HEK293 (cell line): Measurements from ENCODE around the gene RETN.
A peak's percentile ranks its signal among the peaks of the same experiment; 100 is the strongest.

Experiments
- BCL6B ChIP-seq: fragments of 450-650 bp; formaldehyde crosslinking; IDR thresholded peaks from 2 replicates; pipeline ENCODE4 v1.5.1; 2017; ENCODE audit warnings: missing biosample characterization, missing genetic modification characterization
- ELK4 ChIP-seq: IDR thresholded peaks from 2 replicates; pipeline ENCODE4 v1.6.1; 2011; ENCODE audit warnings: mild to moderate bottlenecking, low read depth, low read length, borderline replicate concordance
- GLIS1 ChIP-seq: fragments of 450-650 bp; formaldehyde crosslinking; IDR thresholded peaks from 2 replicates; pipeline ENCODE4 v1.5.1; 2016; ENCODE audit warnings: missing biosample characterization, missing genetic modification characterization
- KLF1 ChIP-seq: fragments of 450-650 bp; formaldehyde crosslinking; IDR thresholded peaks from 2 replicates; pipeline ENCODE4 v1.5.1; 2016; ENCODE audit warnings: missing biosample characterization, missing genetic modification characterization
- KLF7 ChIP-seq: fragments of 450-650 bp; formaldehyde crosslinking; IDR thresholded peaks from 2 replicates; pipeline ENCODE4 v1.5.1; 2016; ENCODE audit warnings: missing biosample characterization, missing genetic modification characterization, borderline replicate concordance
- KLF8 ChIP-seq: fragments of 450-650 bp; formaldehyde crosslinking; IDR thresholded peaks from 2 replicates; pipeline ENCODE4 v1.5.1; 2016; ENCODE audit warnings: missing biosample characterization, missing genetic modification characterization
- REST ChIP-seq: fragments of 450-650 bp; formaldehyde crosslinking; IDR thresholded peaks from 2 replicates; pipeline ENCODE4 v1.5.1; 2016; ENCODE audit warnings: missing biosample characterization, missing genetic modification characterization
- SP3 ChIP-seq: fragments of 450-650 bp; formaldehyde crosslinking; IDR thresholded peaks from 2 replicates; pipeline ENCODE4 v1.5.1; 2016; ENCODE audit warnings: missing biosample characterization, missing genetic modification characterization
- SP7 ChIP-seq: fragments of 450-650 bp; formaldehyde crosslinking; IDR thresholded peaks from 2 replicates; pipeline ENCODE4 v1.5.1; 2016; ENCODE audit warnings: missing biosample characterization, missing genetic modification characterization
- YY1 ChIP-seq: fragments of 450-650 bp; formaldehyde crosslinking; IDR thresholded peaks from 2 replicates; pipeline ENCODE4 v1.5.1; 2018; ENCODE audit warnings: missing biosample characterization, missing genetic modification characterization
- ZBTB11 ChIP-seq: fragments of 450-650 bp; formaldehyde crosslinking; conservative IDR thresholded peaks from 2 replicates; pipeline ENCODE4 v1.5.1; 2016; ENCODE audit warnings: low read depth, missing biosample characterization, missing genetic modification characterization
- ZBTB17 ChIP-seq: fragments of 450-650 bp; formaldehyde crosslinking; IDR thresholded peaks from 2 replicates; pipeline ENCODE4 v1.5.1; 2016; ENCODE audit warnings: missing biosample characterization, missing genetic modification characterization
- ZNF112 ChIP-seq: fragments of 450-650 bp; formaldehyde crosslinking; IDR thresholded peaks from 2 replicates; pipeline ENCODE4 v1.5.0; 2017; ENCODE audit warnings: missing biosample characterization, missing genetic modification characterization
- ZNF221 ChIP-seq: fragments of 450-650 bp; formaldehyde crosslinking; IDR thresholded peaks from 2 replicates; pipeline ENCODE4 v1.5.1; 2017; ENCODE audit warnings: missing biosample characterization, missing genetic modification characterization, borderline replicate concordance
- ZNF24 ChIP-seq: fragments of 450-650 bp; formaldehyde crosslinking; IDR thresholded peaks from 2 replicates; pipeline ENCODE4 v1.5.1; 2016; ENCODE audit warnings: missing biosample characterization, missing genetic modification characterization
- ZNF324 ChIP-seq: fragments of 450-650 bp; formaldehyde crosslinking; IDR thresholded peaks from 2 replicates; pipeline ENCODE4 v1.5.1; 2016; ENCODE audit warnings: missing biosample characterization, missing genetic modification characterization
- ZNF335 ChIP-seq: fragments of 450-650 bp; formaldehyde crosslinking; conservative IDR thresholded peaks from 2 replicates; pipeline ENCODE4 v1.5.1; 2016; ENCODE audit warnings: missing biosample characterization, missing genetic modification characterization
- ZNF391 ChIP-seq: fragments of 450-650 bp; formaldehyde crosslinking; IDR thresholded peaks from 2 replicates; pipeline ENCODE4 v1.5.1; 2016; ENCODE audit warnings: low read depth, missing biosample characterization, missing genetic modification characterization, borderline replicate concordance
- ZNF404 ChIP-seq: fragments of 450-650 bp; formaldehyde crosslinking; IDR thresholded peaks from 2 replicates; pipeline ENCODE4 v1.5.1; 2017; ENCODE audit warnings: missing biosample characterization, missing genetic modification characterization
- ZNF501 ChIP-seq: fragments of 450-650 bp; formaldehyde crosslinking; IDR thresholded peaks from 2 replicates; pipeline ENCODE4 v1.5.1; 2016; ENCODE audit warnings: missing biosample characterization, missing genetic modification characterization
- ZNF518A ChIP-seq: fragments of 450-650 bp; formaldehyde crosslinking; conservative IDR thresholded peaks from 2 replicates; pipeline ENCODE4 v1.5.1; 2016; ENCODE audit warnings: low read depth, missing biosample characterization, missing genetic modification characterization
- ZNF530 ChIP-seq: fragments of 450-650 bp; formaldehyde crosslinking; IDR thresholded peaks from 2 replicates; pipeline ENCODE4 v1.5.1; 2016; ENCODE audit warnings: low read depth, missing biosample characterization, missing genetic modification characterization
- ZSCAN4 ChIP-seq: fragments of 450-650 bp; formaldehyde crosslinking; IDR thresholded peaks from 2 replicates; pipeline ENCODE4 v1.5.1; 2017; ENCODE audit warnings: missing biosample characterization, missing genetic modification characterization
- ZXDB ChIP-seq: fragments of 450-650 bp; formaldehyde crosslinking; IDR thresholded peaks from 2 replicates; pipeline ENCODE4 v1.5.1; 2016; ENCODE audit warnings: missing biosample characterization, missing genetic modification characterization

RETN gene

GRCh38 chr19:7629347-7630054 lies 39.3 kb upstream of the RETN start, which contains the start of the genes PET100 and XAB2 (continued):
- TF ChIP-seq REST (tag by site-specific recombination) (no peak), ZBTB11 (peak; percentile 56), ZNF24 (tag by site-specific recombination) (0 out of 2 replicates have a peak, but pooled peaks have one; percentile 34), ZXDB (tag by site-specific recombination) (peak; percentile 70; the same call in 1 of the 2 replicates), ZNF530 (tag by site-specific recombination) (no peak), KLF1 (0 out of 2 replicates have a peak, but pooled peaks have one; percentile 42), ZBTB17 (tag by site-specific recombination) (peak; percentile 77), SP7 (tag by site-specific recombination) (peak; percentile 60; the same call in 1 of the 2 replicates), ZNF324 (tag by site-specific recombination) (no peak), ZSCAN4 (tag by site-specific recombination) (no peak), ZNF518A (tag by site-specific recombination) (peak; percentile 67), GLIS1 (tag by site-specific recombination) (no peak), BCL6B (peak; percentile 72), ELK4 (peak; percentile 85), ZNF404 (tag by site-specific recombination) (no peak), ZNF501 (tag by site-specific recombination) (no peak), KLF7 (tag by site-specific recombination) (no peak), KLF8 (tag by site-specific recombination) (peak; percentile 60; the same call in 1 of the 2 replicates), ZNF112 (no peak), ZNF221 (tag by site-specific recombination) (no peak), SP3 (peak; percentile 81), ZNF335 (peak; percentile 63), YY1 (peak; percentile 92), ZNF391 (tag by site-specific recombination) (0 out of 2 replicates have a peak, but pooled peaks have one; percentile 32)
